SK-MEL-5 (cell line): ENCODE data around the gene CTDSP2. TPM values are rescaled to one million over a fixed set of nuclear protein-coding genes. Genes with fewer than 3 reads are reported as not detected.
A peak's percentile ranks its signal among the peaks of the same experiment; 100 is the strongest.
"Not testable (repeated sequence)": the region's sequence is repeated elsewhere in the genome, so short reads cannot be mapped to it uniquely, and the experiment has no call there.

ENCODE experiments used
- DNase-seq: peaks from one replicate; pipeline ENCODE4 v3.0.0-alpha.2; 2016; ENCODE audit warnings: low read depth, low spot score
- in situ Hi-C: cut with HindIII; loops from 2 replicates; pipeline ENCODE4 v1.10.0; 2016; ENCODE audit warnings: low sequenced_read_pairs, high pct_unique_total_duplicates, low pct_unique_long_range_greater_than_20kb
- total RNA-seq: library from RNA; depleted of rRNA; stranded (reverse); fragments of >200 nt; shearing (Covaris generic); gene quantifications from 2 replicates; pipeline ENCODE4 v1.2.3, GENCODE V29; 2014

CTDSP2 gene
- total RNA-seq, 1 experiment from 2014 or later, result 27.8 TPM

GRCh38 chr12:57825451-57825850 is 21.1 kb downstream of the CTDSP2 start:
- DNase-seq, result no peak
- in situ Hi-C loops, result no loop called here

- DNase-seq, result no peak
- in situ Hi-C loops, result no loop called here
These were observed 22.5 kb downstream of the CTDSP2 start for GRCh38 chr12:57823908-57824640.

GRCh38 chr12:57823131-57823907 is 23.2 kb downstream of the CTDSP2 start:
- in situ Hi-C loops, result no loop called here
- no peak for DNase-seq

GRCh38 chr12:57822392-57823130 is 24.0 kb downstream of the CTDSP2 start:
- DNase-seq, result no peak
- in situ Hi-C loops, result no loop called here

GRCh38 chr12:57821474-57822214 is 24.9 kb downstream of the CTDSP2 start:
- no peak for DNase-seq
- in situ Hi-C loops, result no loop called here

GRCh38 chr12:57821015-57821414 is 25.5 kb downstream of the CTDSP2 start:
- in situ Hi-C loops, DNase-seq: not testable (repeated sequence)

- DNase-seq, in situ Hi-C loops: not testable (repeated sequence)
These were observed 26.4 kb downstream of the CTDSP2 start for GRCh38 chr12:57820119-57820518.

GRCh38 chr12:57817990-57818331 is 28.6 kb downstream of the CTDSP2 start:
- DNase-seq, in situ Hi-C loops: not testable (repeated sequence)

GRCh38 chr12:57817261-57817989 is 29.1 kb downstream of the CTDSP2 start:
- in situ Hi-C loops, result no loop called here
- DNase-seq, result no peak

GRCh38 chr12:57816855-57817151 is 29.7 kb downstream of the CTDSP2 start:
- in situ Hi-C loops, result no loop called here
- no peak for DNase-seq

GRCh38 chr12:57816001-57816854 is 30.3 kb downstream of the CTDSP2 start:
- DNase-seq, result no peak
- in situ Hi-C loops, result no loop called here

GRCh38 chr12:57815177-57816000 is 31.1 kb downstream of the CTDSP2 start:
- in situ Hi-C loops, result no loop called here
- peak; percentile 40 for DNase-seq

- in situ Hi-C loops, result no loop called here
These were observed 32.4 kb downstream of the CTDSP2 start for GRCh38 chr12:57813971-57814772.

GRCh38 chr12:57813111-57813970 is 33.2 kb downstream of the CTDSP2 start:
- in situ Hi-C loops, result no loop called here
- no peak for DNase-seq

More at GRCh38 chr12:57813971-57814772, 32.4 kb downstream of the CTDSP2 start:
- DNase-seq, result no peak
